Measurements from ENCODE around the gene C17orf75. TPM values are rescaled to one million over a fixed set of nuclear protein-coding genes. Genes with fewer than 3 reads are reported as not detected.

C17orf75 gene
- polyA plus RNA-seq, 3 donors, result 6.4 to 6.8 (median 6.7) TPM

- 85 to 90% (median 86%) methylated on average over 10 of the region's 10 CpGs for WGBS, 3 donors
- H3K27ac ChIP-seq (ENCODE audit: low read depth, low read length), result no peak overlapping the region
Measured at GRCh38 chr17:32287804-32288511, 54.0 kb downstream of the C17orf75 start.

GRCh38 chr17:32286518-32286900 lies 55.5 kb downstream of the C17orf75 start:
- H3K27ac ChIP-seq (ENCODE audit: low read depth, low read length), result no peak overlapping the region
- 64 to 85% (median 66%) methylated on average over 5 of the region's 5 CpGs for WGBS, 3 donors

- 67 to 72% (median 70%) methylated on average over 9 of the region's 9 CpGs for WGBS, 3 donors
- no peak overlapping the region for H3K27ac ChIP-seq (ENCODE audit: low read depth, low read length)
Measured at GRCh38 chr17:32285746-32286517, 56.0 kb downstream of the C17orf75 start.

GRCh38 chr17:32285306-32285705 lies 56.7 kb downstream of the C17orf75 start:
- WGBS, 3 donors, result 73 to 94% (median 85%) methylated on average over 8 of the region's 8 CpGs

GRCh38 chr17:32283745-32284201 lies 58.2 kb downstream of the C17orf75 start:
- WGBS, 3 donors, result 62 to 78% (median 65%) methylated on average over 20 of the region's 20 CpGs
- no peak overlapping the region for H3K27ac ChIP-seq (ENCODE audit: low read depth, low read length)

More at GRCh38 chr17:32285306-32285705, 56.7 kb downstream of the C17orf75 start:
- H3K27ac ChIP-seq (ENCODE audit: low read depth, low read length), result no peak overlapping the region

GRCh38 chr17:32281011-32281451 lies 60.9 kb downstream of the C17orf75 start:
- H3K27ac ChIP-seq (ENCODE audit: low read depth, low read length), result no peak overlapping the region
- 47 to 71% (median 57%) methylated on average over 8 to 9 of the region's 9 CpGs for WGBS, 3 donors

DNA sequence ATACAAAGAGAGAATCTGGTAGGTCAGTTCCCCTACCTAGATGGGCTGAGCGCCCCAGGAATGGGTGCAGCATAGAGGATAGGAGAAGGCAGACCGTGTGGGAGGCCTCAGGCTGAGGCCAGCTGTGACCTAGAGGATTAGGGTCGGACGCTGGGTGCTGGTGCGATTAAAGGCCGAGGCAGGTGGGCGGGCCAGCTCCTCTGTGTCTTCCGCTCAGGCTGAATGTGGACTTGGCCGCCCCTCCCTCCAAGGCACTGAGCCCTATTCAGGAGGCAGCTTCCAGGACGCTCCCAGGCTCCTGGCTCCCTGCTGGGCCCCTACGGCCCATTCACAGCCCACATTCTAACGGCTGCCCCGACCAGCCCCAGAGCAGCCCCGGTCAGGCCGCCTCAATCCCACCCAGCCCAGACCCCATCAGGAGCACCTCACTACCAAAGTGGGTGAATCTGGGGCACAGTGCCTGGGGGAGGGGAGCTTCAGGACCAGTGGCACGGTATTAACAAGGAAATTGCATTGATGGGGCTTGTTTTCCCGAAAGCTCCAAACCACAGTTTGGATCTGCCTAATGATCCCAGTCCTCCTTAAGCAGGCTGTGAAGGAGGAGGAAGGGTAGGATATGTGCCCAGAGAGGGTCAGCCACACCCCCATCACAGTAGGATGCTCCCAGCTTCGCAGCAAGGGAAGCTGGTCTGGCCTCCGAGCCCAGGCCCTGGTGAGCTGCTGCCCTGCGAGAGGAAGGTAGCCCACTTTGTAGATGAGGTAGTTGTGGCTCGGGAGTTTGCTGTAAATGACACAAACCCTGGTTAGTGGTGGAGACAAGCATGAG lies 61.9 kb downstream of the C17orf75 start:
- no peak overlapping the region for H3K27ac ChIP-seq (ENCODE audit: low read depth, low read length)
- 84 to 86% (median 84%) methylated on average over 21 of the region's 21 CpGs for WGBS, 3 donors

GRCh38 chr17:32278815-32279214 lies 63.2 kb downstream of the C17orf75 start:
- 96 to 100% (median 98%) methylated on average over 2 of the region's 2 CpGs for WGBS, 3 donors
- H3K27ac ChIP-seq (ENCODE audit: low read depth, low read length), result no peak overlapping the region

Other genes with a start within 250 kb of the C17orf75 start
- 10 to 100 TPM; 13.7 to 35.5 (median 25.1) TPM for gene RHOT1, start 199.7 kb downstream of the C17orf75 start, polyA plus RNA-seq
- under 1 TPM; 0.08 to 0.79 (median 0.21) TPM for gene RHBDL3, start 76.3 kb downstream of the C17orf75 start, polyA plus RNA-seq
- 10 to 100 TPM; 40.3 to 85.6 (median 56.7) TPM for gene ZNF207, start 8.0 kb upstream of the C17orf75 start, polyA plus RNA-seq
- 10 to 100 TPM; 17.3 to 50.4 (median 38.0) TPM for gene PSMD11, start 102.3 kb upstream of the C17orf75 start, polyA plus RNA-seq
- under 1 TPM; 0.52 to 0.90 (median 0.86) TPM for gene CDK5R1, start 144.8 kb upstream of the C17orf75 start, polyA plus RNA-seq

Data from adipose tissue (tissue), 3 donors.